K562 (cell line): ENCODE results near the gene PA2G4. TPM values are rescaled to one million over a fixed set of nuclear protein-coding genes. Genes with fewer than 3 reads are reported as not detected.

Source experiments
- CBFB ChIP-seq: sonication (generic); formaldehyde crosslinking; IDR thresholded peaks from 2 replicates; pipeline ENCODE4 v1.4.0; 2020; ENCODE audit warnings: mild to moderate bottlenecking, missing genetic modification reagents
- CCNT2 ChIP-seq: IDR thresholded peaks from 2 replicates; pipeline ENCODE4 v1.6.1; 2011; ENCODE audit warnings: borderline replicate concordance, low read depth, mild to moderate bottlenecking, moderate library complexity, mixed read lengths, low read length; ENCODE audit not compliant: insufficient read length; ENCODE audit errors: extremely low read depth
- CEBPG ChIP-seq, 3 experiments: fragments of 200-800 bp in 1 of 3; sonication (Bioruptor generic) in 1 of 3; sonication (generic) in 1 of 3; formaldehyde crosslinking in 1 of 3; IDR thresholded peaks in 2 of 3; conservative IDR thresholded peaks in 1 of 3; 2 replicates each; pipeline versions ENCODE4 v1.6.1 to v1.8.0; 2016 to 2022; ENCODE audit warnings: missing compliant biosample characterization in 2 of 3, missing genetic modification characterization in 2 of 3, mild to moderate bottlenecking in 1 of 3, missing genetic modification reagents in 1 of 3
- E2F4 ChIP-seq: sonication (generic); formaldehyde crosslinking; IDR thresholded peaks from 2 replicates; pipeline ENCODE4 v1.8.0; 2022; ENCODE audit warnings: mild to moderate bottlenecking, low read depth, missing genetic modification reagents
- FOXA3 ChIP-seq, 2 experiments: fragments of 450-650 bp in 1 of 2; sonication (generic) in 1 of 2; formaldehyde crosslinking; IDR thresholded peaks in 1 of 2; conservative IDR thresholded peaks in 1 of 2; 2 replicates each; pipeline versions ENCODE4 v1.4.0 to v1.8.0; 2020 to 2022; ENCODE audit warnings: mild to moderate bottlenecking in 2 of 2, missing genetic modification reagents in 1 of 2
- FOXK2 ChIP-seq, 2 experiments: fragments of 450-650 bp; IDR thresholded peaks in 1 of 2; conservative IDR thresholded peaks in 1 of 2; 2 replicates each; pipeline ENCODE4 v1.6.1; 2016; ENCODE audit warnings: low read depth in 2 of 2, mild to moderate bottlenecking in 1 of 2
- HDAC1 ChIP-seq, 2 experiments: fragments of 450-650 bp; IDR thresholded peaks; 2 replicates each; pipeline ENCODE4 v1.6.1; 2016 to 2017; ENCODE audit warnings: inconsistent platforms in 1 of 2, mild to moderate bottlenecking in 1 of 2, moderate library complexity in 1 of 2
- MXD1 ChIP-seq: fragments of 250-450 bp; sonication (Bioruptor Pico); IDR thresholded peaks from 2 replicates; pipeline ENCODE4 v1.8.0; 2021; ENCODE audit warnings: borderline replicate concordance, mild to moderate bottlenecking, moderate library complexity; ENCODE audit not compliant: poor library complexity, severe bottlenecking
- PHF20 ChIP-seq: fragments of 450-650 bp; IDR thresholded peaks from 2 replicates; pipeline ENCODE4 v1.6.1; 2018; ENCODE audit not compliant: partially characterized antibody
- PHF8 ChIP-seq: fragments of 200-600 bp; sonication (generic); IDR thresholded peaks from 2 replicates; pipeline ENCODE4 v1.6.1; 2012; ENCODE audit warnings: mixed run types, mild to moderate bottlenecking, inconsistent platforms, low read length, moderate library complexity, borderline replicate concordance
- PML ChIP-seq: IDR thresholded peaks from 2 replicates; pipeline ENCODE4 v1.6.1; 2012; ENCODE audit warnings: low read length, inconsistent platforms
- RNF2 ChIP-seq: sonication (generic); IDR thresholded peaks from 2 replicates; pipeline ENCODE4 v1.6.1; 2016
- TAF9B ChIP-seq: fragments of 450-650 bp; IDR thresholded peaks from 2 replicates; pipeline ENCODE4 v1.6.1; 2018; ENCODE audit warnings: mild to moderate bottlenecking; ENCODE audit not compliant: partially characterized antibody
- TEAD4 ChIP-seq, 2 experiments: sonication (generic) in 1 of 2; formaldehyde crosslinking in 1 of 2; IDR thresholded peaks; 2 replicates each; pipeline versions ENCODE4 v1.6.1 to v1.8.0; 2012 to 2022; ENCODE audit warnings: borderline replicate concordance in 1 of 2, inconsistent platforms in 1 of 2, low read length in 1 of 2, mild to moderate bottlenecking in 1 of 2, missing genetic modification reagents in 1 of 2
- THRAP3 ChIP-seq: fragments of 450-650 bp; IDR thresholded peaks from 2 replicates; pipeline ENCODE4 v1.6.1; 2016; ENCODE audit warnings: mild to moderate bottlenecking, inconsistent platforms, borderline replicate concordance
- ZBTB11 ChIP-seq, 3 experiments: fragments of 200-800 bp in 1 of 3; fragments of 250-450 bp in 1 of 3; fragments of 450-650 bp in 1 of 3; sonication (Bioruptor Pico) in 1 of 3; sonication (Bioruptor generic) in 1 of 3; formaldehyde crosslinking in 1 of 3; IDR thresholded peaks; 2 replicates each; pipeline versions ENCODE4 v1.6.1 to v1.8.0; 2016 to 2022; ENCODE audit warnings: mild to moderate bottlenecking in 2 of 3, missing genetic modification characterization in 2 of 3, missing compliant biosample characterization in 1 of 3, moderate library complexity in 1 of 3
- polyA plus RNA-seq, 8 experiments: library from polyadenylated mRNA; depleted of rRNA in 4 of 8; stranded (reverse) in 5 of 8; unstranded in 3 of 8; fragments of >200 nt; fragmentation: Nextera tagmentation in 2 of 8; fragmentation: Illumina TruSeq in 1 of 8; extraction: Ambion mirVana in 2 of 8; extraction: Trizol in 1 of 8; gene quantifications; 2 replicates each; pipeline versions ENCODE4 v1.2.1 to v1.2.3, GENCODE V29; 2011 to 2014; ENCODE audit warnings: inconsistent platforms in 1 of 8, missing spikeins in 1 of 8
- total RNA-seq, 7 experiments: library from RNA; depleted of rRNA in 6 of 7; stranded (reverse); fragments of >200 nt in 6 of 7; fragmentation: Illumina TruSeq in 2 of 7; extraction: Trizol in 2 of 7; gene quantifications; 2 replicates each; pipeline versions ENCODE4 v1.2.1 to v1.2.3, GENCODE V29; 2011 to 2021; ENCODE audit warnings: low replicate concordance in 1 of 7
- TF ChIP-seq, protein P1 (sequence below): fragments of 200-800 bp; sonication (Bioruptor generic); IDR thresholded peaks from 2 replicates; pipeline ENCODE4 v1.6.1; 2017; ENCODE audit warnings: missing genetic modification characterization, missing compliant biosample characterization

Gene PA2G4
- total and polyA plus RNA-seq, 9 of the 15 experiments (the other 6 are each of a cell fraction or from before 2014, with no cell fraction given): 230 to 925 (median 638) TPM

GRCh38 chr12:56104815-56105608 lies 653 bp downstream of the PA2G4 start (continued):
- peak; percentile 1; the same call in 1 of the 2 replicates for TF ChIP-seq CEBPG (CRISPR knock-in tag; IDR thresholded peaks at IDR 0.05)
- TF ChIP-seq CEBPG (tag; conservative IDR thresholded peaks at IDR 0.05 in 1 of 2, IDR thresholded peaks at IDR 0.05 in 1 of 2): no peak
- TF ChIP-seq, protein P1, sequence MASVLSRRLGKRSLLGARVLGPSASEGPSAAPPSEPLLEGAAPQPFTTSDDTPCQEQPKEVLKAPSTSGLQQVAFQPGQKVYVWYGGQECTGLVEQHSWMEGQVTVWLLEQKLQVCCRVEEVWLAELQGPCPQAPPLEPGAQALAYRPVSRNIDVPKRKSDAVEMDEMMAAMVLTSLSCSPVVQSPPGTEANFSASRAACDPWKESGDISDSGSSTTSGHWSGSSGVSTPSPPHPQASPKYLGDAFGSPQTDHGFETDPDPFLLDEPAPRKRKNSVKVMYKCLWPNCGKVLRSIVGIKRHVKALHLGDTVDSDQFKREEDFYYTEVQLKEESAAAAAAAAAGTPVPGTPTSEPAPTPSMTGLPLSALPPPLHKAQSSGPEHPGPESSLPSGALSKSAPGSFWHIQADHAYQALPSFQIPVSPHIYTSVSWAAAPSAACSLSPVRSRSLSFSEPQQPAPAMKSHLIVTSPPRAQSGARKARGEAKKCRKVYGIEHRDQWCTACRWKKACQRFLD: no peak; the same call in 1 of the 2 replicates
- peak; percentile 2 for TF ChIP-seq PHF20
- TF ChIP-seq PML: 0 out of 2 replicates have a peak, but pooled peaks have one; percentile 34
- 0 out of 4 replicates have a peak, but pooled peaks have one; percentile 8 to 11 for TF ChIP-seq FOXK2 (conservative IDR thresholded peaks at IDR 0.05 in 1 of 2, IDR thresholded peaks at IDR 0.05 in 1 of 2; ENCODE audit: low read depth in 2 of 2)
- TF ChIP-seq CCNT2: peak; percentile 17
- peak in 1 of 2 experiments; percentile 77; a peak in 2 of 4 replicates for TF ChIP-seq HDAC1 (IDR thresholded peaks at IDR 0.05)
- peak; percentile 44 for TF ChIP-seq MXD1 (CRISPR knock-in tag)
- no peak for TF ChIP-seq E2F4 (CRISPR knock-in tag)
- TF ChIP-seq CBFB (CRISPR knock-in tag): 0 out of 2 replicates have a peak, but pooled peaks have one; percentile 44
- peak; percentile 1; the same call in 1 of the 2 replicates for TF ChIP-seq PHF8
- TF ChIP-seq TEAD4 (IDR thresholded peaks at IDR 0.05; ENCODE audit: low read length): no peak
- TF ChIP-seq TEAD4 (CRISPR knock-in tag; IDR thresholded peaks at IDR 0.05; ENCODE audit: borderline replicate concordance): 0 out of 2 replicates have a peak, but pooled peaks have one; percentile 13
- peak; percentile 20; the same call in 1 of the 2 replicates for TF ChIP-seq THRAP3
- 0 out of 4 replicates have a peak, but pooled peaks of 1 of the 2 experiments have one; percentile 39 for TF ChIP-seq FOXA3 (CRISPR knock-in tag; conservative IDR thresholded peaks at IDR 0.05 in 1 of 2, IDR thresholded peaks at IDR 0.05 in 1 of 2)
- TF ChIP-seq ZBTB11 (CRISPR knock-in tag; IDR thresholded peaks at IDR 0.05): 0 out of 6 replicates have a peak, but pooled peaks of 1 of the 3 experiments have one; percentile 33
- peak; percentile 24 for TF ChIP-seq TAF9B
- 0 out of 2 replicates have a peak, but pooled peaks have one; percentile 34 for TF ChIP-seq RNF2
